NCI-H1417 (cell line): ENCODE measurements around the gene KIFC3.
"Not testable (repeated sequence)": the region's sequence is repeated elsewhere in the genome, so short reads cannot be mapped to it uniquely, and the experiment has no call there.

Experiments
- DNase-seq, 3 experiments: peaks; one replicate each; lab custom pipeline; 2025; lab: John Stamatoyannopoulos, UW

Gene KIFC3

DNA sequence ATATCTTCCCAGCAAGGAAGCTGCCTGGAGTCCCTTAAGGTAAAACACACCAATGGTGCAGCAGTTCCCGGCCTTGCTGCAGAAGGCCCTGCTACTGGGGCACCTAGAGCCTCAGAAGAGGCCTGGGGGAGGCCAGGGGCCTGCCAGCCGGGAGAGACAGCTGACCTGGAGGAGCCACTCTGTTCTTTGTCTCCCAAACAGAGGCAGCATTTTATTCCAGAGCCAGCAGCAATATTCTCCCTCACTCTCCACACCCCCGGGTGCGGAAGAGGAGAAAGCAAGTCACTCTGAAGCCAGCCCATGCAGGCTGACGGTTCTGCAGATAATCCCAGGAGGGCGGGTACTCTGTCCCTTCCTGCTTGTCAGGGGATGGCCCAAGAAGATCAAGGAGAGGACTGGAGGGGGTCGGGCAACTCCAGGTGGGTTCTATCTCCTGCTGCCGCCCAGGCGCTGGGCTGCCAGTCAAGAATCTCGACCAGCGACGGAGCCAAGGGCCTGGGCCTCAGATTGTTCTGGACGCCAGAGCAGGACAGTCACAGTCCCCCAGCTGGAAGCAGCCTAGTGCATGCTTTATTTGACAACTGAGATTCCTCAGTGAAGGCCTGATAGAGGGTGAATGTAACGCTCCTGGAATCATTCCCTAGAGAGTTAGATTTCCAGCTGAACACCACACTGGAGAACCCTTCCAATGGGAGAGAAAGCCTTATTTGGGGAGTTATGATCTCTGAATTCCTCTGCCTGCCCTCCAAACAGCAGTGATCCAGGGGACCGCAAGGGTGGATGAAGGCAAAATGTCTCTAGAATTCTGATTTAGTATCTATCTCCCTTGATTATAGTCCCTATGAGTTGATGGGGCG lies 1.1 kb upstream of the KIFC3 start:
- peak in 1 of 3 experiments; percentile 28 for DNase-seq

DNA sequence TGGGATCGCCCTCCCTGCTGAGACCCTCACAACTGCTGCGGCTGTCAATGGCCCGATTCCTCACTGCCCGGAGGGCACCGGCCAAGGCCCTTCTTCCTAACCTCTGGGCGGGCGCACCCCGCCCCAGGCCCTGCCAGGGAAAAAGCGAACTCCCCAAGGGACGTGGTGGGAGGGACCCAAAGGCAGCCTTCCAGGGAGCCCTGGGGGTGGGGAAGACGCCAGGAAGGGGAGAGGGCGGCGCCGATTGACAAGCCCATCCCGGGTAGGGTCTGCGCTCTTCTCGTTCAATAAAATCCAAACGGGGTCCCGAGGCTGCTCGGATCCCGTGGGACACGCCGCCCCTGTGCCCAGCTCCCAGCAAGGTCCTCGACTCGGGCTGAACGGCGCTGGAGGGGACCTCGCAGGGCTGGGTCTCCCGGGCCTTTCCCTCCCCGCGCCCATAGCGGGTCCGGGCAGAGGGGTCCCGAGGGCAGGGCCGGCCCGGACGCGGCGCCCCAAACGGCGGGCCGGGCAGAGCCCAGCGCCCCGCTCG lies 416 bp downstream of the KIFC3 start:
- DNase-seq: peak; percentile 14 to 61 (median 53)

DNA sequence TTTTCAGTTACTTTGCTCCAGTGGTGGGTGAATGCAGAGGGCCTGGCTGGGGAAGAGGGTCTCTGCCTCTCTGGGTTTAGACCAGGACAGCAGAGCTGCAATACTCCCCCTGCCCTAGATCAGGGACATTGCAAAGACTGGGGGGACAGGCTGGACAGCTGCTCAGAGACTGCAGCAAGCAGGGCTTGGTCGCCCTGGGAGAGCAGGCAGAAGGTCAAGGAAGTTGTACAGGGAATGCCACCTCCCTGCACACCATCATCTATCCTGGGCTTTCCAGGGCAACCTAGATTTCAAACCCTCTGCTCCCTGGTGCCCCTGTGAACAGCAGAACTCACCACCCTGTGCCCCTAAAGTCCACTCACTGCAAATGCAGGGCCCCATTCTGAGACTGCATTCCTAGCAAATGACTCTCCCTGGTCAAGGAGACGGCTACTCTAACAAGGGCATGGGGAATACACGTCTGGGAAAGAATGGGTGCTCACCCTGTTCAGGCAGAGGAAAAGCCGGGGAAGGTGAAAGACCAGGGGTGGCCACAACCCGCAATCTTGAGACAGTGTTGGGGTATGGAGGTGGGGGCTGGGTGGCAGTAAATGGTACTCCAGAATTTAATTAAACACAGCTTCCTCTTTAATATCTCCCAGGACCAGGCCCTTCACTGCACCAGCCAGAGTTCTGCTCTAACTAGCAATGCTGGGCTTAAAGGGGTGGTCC lies 1.0 kb downstream of the KIFC3 start:
- DNase-seq: peak in 2 of 3 experiments; percentile 17 to 53

DNA sequence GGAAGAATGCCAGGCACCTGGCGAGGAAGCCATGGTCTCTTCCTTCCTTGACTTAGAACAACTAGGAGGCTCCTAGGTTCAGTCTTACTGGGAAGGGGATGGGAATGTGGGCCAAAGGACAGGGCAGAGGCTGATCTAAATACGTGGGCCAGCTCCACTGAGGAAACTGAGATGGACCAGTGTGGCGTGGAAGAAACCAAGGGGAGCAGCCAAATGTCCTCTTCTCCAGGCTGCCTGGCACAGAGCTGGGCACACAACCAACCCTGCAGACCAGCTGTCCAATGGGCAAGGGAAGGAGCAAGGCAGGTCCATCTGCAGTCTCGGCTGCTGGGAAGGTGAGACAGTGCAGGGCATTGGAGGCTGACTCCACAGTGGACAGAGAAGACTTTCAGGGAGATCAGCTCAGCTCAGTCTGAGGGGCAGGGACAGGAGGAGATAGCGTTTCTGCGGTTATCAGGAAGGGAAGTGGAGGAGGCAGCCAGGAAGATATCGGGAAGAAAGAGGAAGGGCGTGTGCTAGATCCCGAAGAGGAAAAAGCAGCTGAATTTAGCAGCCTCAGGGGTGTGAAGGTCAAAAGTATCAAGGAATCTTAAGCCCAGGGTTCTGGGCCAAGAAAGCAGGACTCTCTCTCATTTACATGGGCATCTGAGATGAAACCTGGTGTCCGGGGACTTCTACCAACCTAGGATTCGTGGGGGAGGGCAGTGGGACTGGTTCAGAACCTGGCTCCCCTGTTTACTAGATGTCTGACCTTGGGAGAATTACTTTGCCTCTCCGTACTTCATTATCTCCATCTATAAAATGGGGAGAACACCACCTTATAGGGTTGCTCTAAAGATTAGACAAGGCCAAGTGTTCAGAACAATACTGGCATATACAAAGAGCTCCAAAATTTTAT lies 1.8 kb downstream of the KIFC3 start:
- no peak for DNase-seq

DNA sequence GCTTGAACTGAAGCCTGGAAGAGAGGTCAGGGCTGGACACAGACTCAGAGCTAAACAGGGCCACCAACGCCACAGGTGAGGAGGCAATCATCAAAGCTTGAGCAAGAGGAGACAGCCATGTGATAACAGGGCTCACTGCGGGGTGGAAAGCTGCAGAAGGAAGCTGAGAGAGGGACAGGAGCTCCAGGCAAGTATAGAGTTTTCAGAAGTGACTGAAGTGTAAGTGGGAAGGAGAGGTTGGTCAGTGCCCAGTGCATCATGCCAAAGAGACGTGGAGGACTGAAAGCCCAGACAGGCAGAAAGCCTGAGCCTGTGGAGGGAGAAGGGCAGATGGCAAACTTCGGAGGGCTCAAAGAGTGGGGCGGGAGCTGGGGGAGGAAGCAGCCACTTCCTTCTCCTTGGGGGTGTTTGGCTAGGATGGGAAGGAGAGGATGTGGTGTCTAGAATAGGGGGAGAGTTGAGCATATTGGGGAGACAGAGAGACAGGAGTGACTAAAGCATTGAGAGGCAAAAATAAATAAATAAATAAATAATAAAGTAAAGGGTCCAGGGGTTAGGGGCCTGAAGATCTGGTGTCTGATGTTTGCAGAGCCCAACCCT lies 2.6 kb downstream of the KIFC3 start:
- DNase-seq: peak in 1 of 3 experiments; percentile 17

DNA sequence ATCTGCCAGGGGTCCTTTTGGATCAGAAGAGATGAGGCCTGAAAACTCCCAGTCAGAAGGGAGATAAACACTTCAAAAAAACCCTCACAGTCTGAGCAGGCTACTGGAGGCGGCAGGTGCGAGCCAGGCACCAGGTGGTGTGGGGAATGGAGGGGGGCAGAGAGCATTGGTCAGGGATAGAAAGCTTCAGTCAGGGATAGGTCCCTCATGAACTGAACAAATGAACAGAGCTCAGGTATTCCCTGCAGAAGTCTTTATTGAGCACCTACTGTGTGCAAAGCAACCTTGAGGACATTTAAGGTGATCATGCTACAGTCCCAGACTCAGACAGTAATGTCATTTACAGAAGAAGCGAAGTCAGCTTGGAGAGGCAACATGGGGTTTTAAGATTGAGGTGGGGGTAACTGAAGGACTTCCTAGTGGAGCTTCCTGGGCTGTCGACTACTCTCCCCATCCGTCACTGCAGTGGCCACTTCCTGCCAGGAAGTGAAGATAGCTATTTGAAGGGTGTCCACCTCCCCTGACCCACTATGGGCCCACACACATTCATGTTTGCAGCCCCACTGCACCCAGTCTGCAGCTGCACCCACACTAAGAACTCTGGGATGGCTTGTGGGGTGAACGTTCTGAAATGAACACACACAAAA lies 3.2 kb downstream of the KIFC3 start:
- peak; percentile 52 to 82 (median 60) for DNase-seq

DNA sequence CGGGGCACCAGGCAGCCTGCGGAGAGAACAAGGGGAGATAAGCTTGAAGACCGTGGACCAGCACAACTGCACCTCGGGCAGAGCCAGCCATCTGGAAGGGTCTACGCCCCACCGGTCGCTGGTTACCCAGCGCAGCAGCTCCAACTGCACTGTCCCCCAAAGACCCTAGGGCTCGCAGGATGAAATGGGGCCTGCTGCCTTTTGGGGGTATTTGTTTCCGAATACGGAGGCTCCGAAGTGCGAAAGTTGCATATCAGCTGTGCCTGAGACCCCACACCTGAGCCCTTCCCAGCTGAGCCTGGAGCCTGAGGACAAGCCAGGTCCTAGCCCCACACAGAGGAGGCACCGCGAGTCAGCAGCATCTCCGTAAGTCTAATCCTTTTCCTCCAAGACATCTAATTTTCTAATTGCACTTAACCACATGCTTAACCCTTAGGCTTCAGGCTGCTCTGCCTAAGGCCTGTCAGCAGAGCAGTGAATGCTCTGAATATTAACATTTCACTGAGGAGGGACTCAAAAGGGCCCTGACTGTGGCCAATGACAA lies 4.0 kb downstream of the KIFC3 start:
- peak in 1 of 3 experiments; percentile 21 for DNase-seq

DNA sequence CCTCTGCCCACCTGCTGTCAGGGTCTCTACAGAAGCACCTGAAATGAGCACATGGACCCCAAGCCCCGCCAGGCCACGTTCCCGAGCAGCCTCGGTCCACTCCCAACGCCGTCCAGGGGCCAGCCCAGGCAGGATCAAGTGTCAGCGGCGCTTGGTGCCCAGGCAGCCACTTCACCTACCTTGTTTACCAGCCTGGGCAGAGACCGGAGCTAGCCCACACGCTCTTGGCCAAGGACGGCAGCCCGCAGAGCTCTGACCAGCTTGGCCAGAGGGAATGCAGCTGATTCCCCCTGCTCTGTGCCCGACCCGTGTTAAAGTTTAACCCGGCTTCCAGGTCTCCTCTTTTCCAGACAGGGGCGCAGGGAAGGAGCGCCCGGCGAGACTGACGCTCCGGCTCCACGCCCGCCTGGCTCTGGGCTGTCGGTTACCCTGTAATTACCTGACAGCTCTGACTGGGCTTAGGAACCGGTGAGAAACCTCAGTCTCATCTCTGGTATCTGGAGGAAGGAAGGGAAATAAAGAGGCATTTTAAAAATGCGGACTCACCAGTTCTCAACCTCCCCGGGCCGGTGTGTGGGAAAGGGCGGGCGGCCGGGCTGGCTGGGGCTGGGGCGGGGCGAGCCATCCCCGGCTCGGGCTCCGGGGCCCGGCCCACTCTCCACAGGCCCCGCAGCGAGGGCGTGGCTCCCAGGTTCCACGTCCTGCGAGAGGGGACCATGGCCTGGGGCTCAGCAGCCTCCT lies 4.6 kb downstream of the KIFC3 start:
- peak; percentile 46 to 73 (median 55) for DNase-seq

DNA sequence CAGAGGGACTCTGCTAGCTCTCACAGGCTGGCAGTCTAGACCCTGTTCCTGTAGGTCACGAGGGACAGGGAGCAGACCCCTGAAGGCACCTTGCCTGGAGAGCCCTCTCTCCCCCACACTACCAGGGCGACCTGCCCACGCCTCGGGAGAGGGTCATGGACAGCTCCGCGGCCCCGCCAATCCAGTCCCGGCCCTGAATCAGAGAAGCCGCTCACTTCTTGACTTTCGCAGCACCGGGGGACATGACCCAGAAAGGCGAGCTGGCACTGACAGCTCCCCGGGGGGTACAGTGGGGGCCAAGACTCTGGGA lies 5.1 kb downstream of the KIFC3 start:
- DNase-seq: no peak

DNA sequence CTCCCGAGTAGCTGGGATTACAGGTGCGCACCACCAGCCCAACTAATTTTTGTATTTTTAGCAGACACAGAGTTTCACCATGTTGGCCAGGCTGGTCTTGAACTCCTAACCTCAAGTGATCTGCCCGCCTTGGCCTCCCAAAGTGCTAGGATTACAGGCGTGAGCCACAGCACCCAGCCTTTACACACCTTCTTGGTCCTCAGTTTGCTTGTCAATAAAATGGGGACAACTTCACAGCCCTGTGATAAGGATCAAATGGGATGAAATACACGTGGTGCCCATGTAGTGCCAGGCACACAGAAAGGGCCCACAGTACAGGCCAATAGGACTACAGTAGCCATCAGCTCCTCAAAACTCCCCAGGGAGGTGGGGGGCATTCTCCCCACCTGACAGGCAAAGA lies 6.3 kb downstream of the KIFC3 start:
- DNase-seq: not testable (repeated sequence)

DNA sequence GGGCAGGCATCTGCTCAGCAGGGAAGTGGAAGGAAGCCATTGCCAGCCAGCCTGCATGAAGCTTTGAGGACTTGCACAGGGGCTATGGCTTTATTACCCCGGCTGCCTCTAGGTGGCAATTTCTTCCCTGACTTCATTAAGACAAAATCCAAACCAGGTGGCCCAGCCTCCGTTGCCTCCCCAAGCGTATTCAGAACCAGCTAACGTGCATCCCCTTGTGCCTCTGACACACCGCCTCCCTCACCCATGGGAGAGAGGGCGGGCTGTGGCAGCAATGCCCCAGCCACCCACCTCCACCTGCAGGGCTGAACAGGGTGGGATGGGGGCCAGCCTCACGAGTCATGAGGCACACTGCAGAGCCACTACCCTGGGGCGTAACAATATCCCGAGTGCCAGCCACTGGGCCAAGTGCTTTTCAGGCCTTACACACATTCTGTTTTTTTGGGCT lies 6.8 kb downstream of the KIFC3 start:
- DNase-seq: peak; percentile 14 to 72 (median 22)

DNA sequence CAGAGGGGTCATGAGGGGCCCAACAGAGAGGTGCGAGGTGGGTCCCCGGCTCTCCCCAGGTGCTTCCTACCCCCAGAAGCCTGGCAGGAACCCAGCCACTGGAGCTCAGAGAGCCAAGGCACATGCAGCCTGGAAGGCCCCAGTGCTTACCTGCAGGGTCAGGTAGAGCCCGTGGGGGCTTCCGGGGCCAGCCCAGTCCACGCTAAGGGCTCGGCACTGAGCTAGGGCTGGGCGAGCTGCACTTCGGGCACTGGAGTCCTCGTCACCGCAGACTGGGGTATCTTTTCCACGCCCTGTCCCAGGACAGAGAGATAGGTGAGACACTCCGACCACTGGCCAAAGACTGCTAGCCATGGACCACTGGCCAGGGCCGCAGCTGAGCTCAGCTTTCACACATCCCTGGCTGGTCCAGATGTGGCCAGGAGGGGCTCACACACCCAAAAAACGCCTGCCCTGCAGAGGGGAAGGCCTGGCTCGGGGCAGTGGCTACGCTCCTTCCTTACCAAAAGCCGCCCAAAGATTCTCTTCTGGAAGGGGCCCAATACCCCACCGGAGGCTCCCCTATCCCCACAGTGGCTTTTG lies 7.4 kb downstream of the KIFC3 start:
- no peak for DNase-seq

DNA sequence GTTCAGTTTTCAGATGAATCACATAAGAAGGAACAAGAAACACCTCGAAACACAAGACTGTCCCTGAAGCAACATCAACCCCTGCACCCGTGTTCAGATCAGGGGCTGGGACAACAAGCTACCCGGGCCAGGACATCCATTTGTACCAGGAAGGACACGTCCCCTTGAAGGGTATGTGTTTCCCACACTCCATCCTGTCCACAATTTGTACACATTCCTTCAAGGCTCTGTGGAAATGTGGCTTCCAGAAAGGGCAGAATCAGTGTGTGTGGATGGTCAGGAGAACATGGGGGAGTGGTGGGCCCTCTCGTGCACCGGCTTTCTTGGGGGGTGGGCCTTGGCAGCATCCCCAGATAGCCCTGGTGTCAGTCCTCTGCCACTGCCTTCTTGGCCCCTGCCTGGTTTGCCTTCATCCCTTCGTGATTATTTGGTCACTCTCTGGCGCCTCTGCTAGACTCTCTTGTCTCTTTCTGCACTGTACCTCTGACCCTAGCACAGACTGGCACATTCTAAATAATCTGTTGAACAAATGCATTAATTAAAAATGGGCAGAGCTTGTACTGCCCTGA lies 10.3 kb downstream of the KIFC3 start:
- no peak for DNase-seq

DNA sequence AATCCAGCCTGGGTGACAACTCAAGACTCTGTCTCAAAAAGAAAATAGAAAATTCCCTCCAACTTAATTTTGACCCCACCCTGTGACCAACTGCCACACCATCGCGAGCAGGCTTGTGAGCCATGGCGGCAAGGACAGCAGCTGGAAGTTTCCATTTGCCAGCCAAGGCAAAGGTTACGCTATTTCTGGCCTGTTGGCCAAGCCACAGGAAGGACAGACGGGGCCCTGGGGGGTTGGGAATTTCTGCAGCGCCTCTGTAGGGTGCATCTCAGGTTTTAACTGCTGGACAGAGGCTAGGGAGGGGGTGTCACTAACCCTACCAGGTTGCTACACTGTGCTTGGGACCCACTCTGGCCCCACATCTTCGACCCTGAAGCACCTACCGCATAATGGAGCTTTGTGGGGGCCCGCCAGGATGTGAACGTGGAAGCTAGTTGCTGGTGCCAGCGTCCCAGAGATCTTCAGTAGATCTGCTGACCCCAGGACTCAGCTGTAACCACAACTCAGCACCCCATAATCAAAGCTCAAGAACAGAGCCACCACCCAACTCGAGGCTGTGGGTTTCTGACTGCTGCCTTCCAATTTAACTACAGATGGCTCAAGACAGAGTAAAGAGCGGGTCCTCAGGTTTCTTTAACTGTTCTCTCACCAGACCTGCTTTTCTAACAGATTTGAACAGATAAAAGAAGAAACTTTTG lies 10.9 kb downstream of the KIFC3 start:
- DNase-seq: no peak

DNA sequence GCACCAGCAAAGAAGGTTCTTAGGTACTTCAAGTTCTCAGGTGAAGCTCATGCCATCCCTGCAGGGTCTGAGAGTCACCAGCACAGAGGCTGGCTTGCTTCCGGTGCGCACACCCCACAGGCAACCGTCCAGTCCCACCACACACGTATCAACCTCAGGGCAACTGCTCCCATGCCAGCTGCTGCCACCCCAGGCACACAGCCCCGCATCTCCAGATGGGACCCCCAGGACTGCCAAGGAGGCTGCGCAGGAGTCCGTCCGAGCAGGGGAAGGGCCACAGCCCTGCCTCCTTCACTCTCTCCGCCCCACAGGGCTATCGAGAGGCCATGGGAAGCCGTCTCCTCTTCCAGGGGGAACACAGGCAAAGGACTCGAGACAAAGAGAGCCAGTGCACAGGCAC lies 13.3 kb downstream of the KIFC3 start:
- DNase-seq: no peak

DNA sequence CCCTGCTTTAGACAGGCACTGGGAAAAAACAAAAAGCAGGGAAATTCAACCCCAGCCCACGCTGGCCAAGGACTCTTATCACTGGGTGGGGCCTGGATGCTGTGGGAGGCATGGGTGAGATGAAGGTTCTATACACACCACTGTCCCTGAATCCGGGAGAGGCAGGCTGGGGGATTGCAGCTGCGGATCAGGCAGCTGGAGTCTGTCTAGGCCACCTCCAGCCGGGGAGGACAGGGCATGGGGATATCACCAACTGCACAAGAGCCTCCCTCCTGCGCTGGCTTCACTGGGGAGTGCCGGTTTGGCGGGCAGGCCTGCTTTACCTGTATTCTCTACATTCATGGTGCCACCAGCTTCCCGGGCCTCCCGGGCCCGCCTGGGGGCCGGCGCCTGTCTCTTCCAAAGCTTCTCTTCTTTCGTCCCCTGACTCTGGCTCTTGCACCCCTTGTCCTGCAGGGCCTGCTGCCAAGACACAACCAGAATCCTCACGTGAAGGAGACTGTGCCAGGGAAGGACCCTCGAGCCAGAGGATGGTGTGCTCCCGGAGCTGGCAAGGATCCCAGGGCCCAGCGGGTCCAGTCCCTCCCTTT lies 13.9 kb downstream of the KIFC3 start:
- peak in 1 of 3 experiments; percentile 59 for DNase-seq

DNA sequence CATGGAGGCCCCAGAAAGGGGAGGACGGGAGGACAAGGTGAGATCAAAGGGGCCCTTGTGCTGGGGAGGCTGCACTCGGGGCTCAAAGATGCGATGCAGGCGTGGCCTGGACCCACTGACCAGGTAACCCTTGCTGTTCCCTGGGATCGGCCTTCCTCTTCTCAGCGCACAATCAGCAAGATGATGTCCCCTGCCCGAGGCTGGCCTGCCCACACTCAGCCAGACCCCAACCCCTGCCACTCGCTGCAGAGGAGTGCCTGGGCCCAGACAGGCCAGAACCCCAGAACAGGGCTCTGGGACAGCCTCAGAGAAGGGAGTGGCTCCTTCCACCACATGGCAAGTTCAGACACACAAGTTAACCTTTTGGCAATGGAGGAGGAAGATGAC lies 14.8 kb downstream of the KIFC3 start:
- DNase-seq: no peak
